Fibroblast of gingiva (primary cell): ENCODE measurements around the gene NADK2.
"Not testable (repeated sequence)": the region's sequence is repeated elsewhere in the genome, so short reads cannot be mapped to it uniquely, and the experiment has no call there.

Source experiments
- DNase-seq: peaks from one replicate; pipeline ENCODE4 v3.0.0-alpha.2; 2011; ENCODE audit warnings: low read depth

The NADK2 gene

GRCh38 chr5:36206913-36207312, 34.8 kb downstream of the NADK2 start:
- no peak for DNase-seq

GRCh38 chr5:36205329-36205728, 36.4 kb downstream of the NADK2 start:
- DNase-seq, result no peak

- no peak for DNase-seq
Measured at GRCh38 chr5:36202521-36202961, 39.2 kb downstream of the NADK2 start.

GRCh38 chr5:36200513-36200912, 41.2 kb downstream of the NADK2 start:
- peak; percentile 4 for DNase-seq

- DNase-seq, result no peak
Measured at GRCh38 chr5:36199620-36200019, 42.1 kb downstream of the NADK2 start.

GRCh38 chr5:36198783-36199182, 42.9 kb downstream of the NADK2 start:
- not testable (repeated sequence) for DNase-seq

- no peak for DNase-seq
Measured at GRCh38 chr5:36198281-36198680, 43.4 kb downstream of the NADK2 start.

- DNase-seq, result no peak
Measured at GRCh38 chr5:36193746-36194145, 48.0 kb downstream of the NADK2 start.

GRCh38 chr5:36184408-36184807, 57.3 kb downstream of the NADK2 start:
- not testable (repeated sequence) for DNase-seq

- DNase-seq, result no peak
Measured at GRCh38 chr5:36181774-36182173, 60.0 kb downstream of the NADK2 start.

GRCh38 chr5:36180556-36181350, 61.0 kb downstream of the NADK2 start:
- no peak for DNase-seq

- DNase-seq, result no peak
Measured at GRCh38 chr5:36179950-36180349, 61.8 kb downstream of the NADK2 start.

- no peak for DNase-seq
Measured at GRCh38 chr5:36178524-36178890, 63.2 kb downstream of the NADK2 start.

GRCh38 chr5:36177715-36178523, 63.8 kb downstream of the NADK2 start:
- DNase-seq, result peak; percentile 53

- no peak for DNase-seq
Measured at GRCh38 chr5:36177154-36177553, 64.6 kb downstream of the NADK2 start.

- DNase-seq, result no peak
Measured at GRCh38 chr5:36175043-36175442, 66.7 kb downstream of the NADK2 start.

- no peak for DNase-seq
Measured at GRCh38 chr5:36174119-36174518, 67.6 kb downstream of the NADK2 start.

GRCh38 chr5:36173426-36173825, 68.3 kb downstream of the NADK2 start:
- no peak for DNase-seq

- no peak for DNase-seq
Measured at GRCh38 chr5:36172599-36172998, 69.1 kb downstream of the NADK2 start.

GRCh38 chr5:36170832-36171424, 70.8 kb downstream of the NADK2 start:
- DNase-seq, result no peak

GRCh38 chr5:36168737-36169136, 73.0 kb downstream of the NADK2 start:
- no peak for DNase-seq

GRCh38 chr5:36164461-36164860, 77.3 kb downstream of the NADK2 start:
- no peak for DNase-seq
